Dedifferentiated amniotic fluid mesenchymal stem cell (primary cell): ENCODE measurements around the gene SRSF7.
A peak's percentile ranks its signal among the peaks of the same experiment; 100 is the strongest.
"Not testable (repeated sequence)": the region's sequence is repeated elsewhere in the genome, so short reads cannot be mapped to it uniquely, and the experiment has no call there.

Source experiments
- DNase-seq: peaks from one replicate; pipeline ENCODE4 v3.0.0-alpha.2; 2016; ENCODE audit errors: extremely low spot score

The SRSF7 gene

GRCh38 chr2:38750891-38751595 is at the start of gene SRSF7:
Gene SRSF7, minus strand, starts transcription at chr2:38751361. Its CDS starts 105 bp downstream, at chr2:38751256.
- peak; percentile 100 for DNase-seq

- DNase-seq, result no peak
Observed at GRCh38 chr2:38797953-38798352, 46.8 kb upstream of the SRSF7 start.

GRCh38 chr2:38797250-38797676 is 46.1 kb upstream of the SRSF7 start:
- no peak for DNase-seq

GRCh38 chr2:38795016-38795415 is 43.9 kb upstream of the SRSF7 start:
- DNase-seq, result not testable (repeated sequence)

- DNase-seq, result no peak
Observed at GRCh38 chr2:38794235-38794946, 43.2 kb upstream of the SRSF7 start.

GRCh38 chr2:38793511-38793910 is 42.4 kb upstream of the SRSF7 start:
- no peak for DNase-seq

- DNase-seq, result no peak
Observed at GRCh38 chr2:38792751-38793150, 41.6 kb upstream of the SRSF7 start.

GRCh38 chr2:38792321-38792720 is 41.2 kb upstream of the SRSF7 start:
- not testable (repeated sequence) for DNase-seq

- no peak for DNase-seq
Observed at GRCh38 chr2:38791744-38792143, 40.6 kb upstream of the SRSF7 start.

GRCh38 chr2:38789691-38790090 is 38.5 kb upstream of the SRSF7 start:
- DNase-seq, result no peak

GRCh38 chr2:38788306-38788705 is 37.1 kb upstream of the SRSF7 start:
- DNase-seq, result no peak

GRCh38 chr2:38783586-38783985 is 32.4 kb upstream of the SRSF7 start:
- no peak for DNase-seq

GRCh38 chr2:38778687-38779082 is 27.5 kb upstream of the SRSF7 start:
- DNase-seq, result no peak

GRCh38 chr2:38776531-38776930 is 25.4 kb upstream of the SRSF7 start:
- no peak for DNase-seq

- DNase-seq, result no peak
Observed at GRCh38 chr2:38775921-38776225, 24.7 kb upstream of the SRSF7 start.

GRCh38 chr2:38775097-38775920 is 24.1 kb upstream of the SRSF7 start:
- DNase-seq, result no peak

- DNase-seq, result no peak
Observed at GRCh38 chr2:38771632-38772031, 20.5 kb upstream of the SRSF7 start.

- DNase-seq, result no peak
Observed at GRCh38 chr2:38765551-38765950, 14.4 kb upstream of the SRSF7 start.

- DNase-seq, result no peak
Observed at GRCh38 chr2:38765149-38765548, 14.0 kb upstream of the SRSF7 start.

GRCh38 chr2:38763728-38764127 is 12.6 kb upstream of the SRSF7 start:
- no peak for DNase-seq

- no peak for DNase-seq
Observed at GRCh38 chr2:38763228-38763627, 12.1 kb upstream of the SRSF7 start.

GRCh38 chr2:38755891-38756290 is 4.7 kb upstream of the SRSF7 start:
- not testable (repeated sequence) for DNase-seq

GRCh38 chr2:38754506-38754905 is 3.3 kb upstream of the SRSF7 start:
- no peak for DNase-seq
